Left ventricle myocardium superior (tissue), 1 donor: ENCODE measurements around the gene FCGBP. TPM values are rescaled to one million over a fixed set of nuclear protein-coding genes. Genes with fewer than 3 reads are reported as not detected.
"Not testable (repeated sequence)": the region's sequence is repeated elsewhere in the genome, so short reads cannot be mapped to it uniquely, and the experiment has no call there.

Experiments used
- ATAC-seq: fragments of 200-7000 bp; cut with Tn5 transposase; one replicate; pipeline ENCODE4 v1.9.1; 2020; ENCODE audit warnings: mild to moderate bottlenecking, moderate library complexity
- DNase-seq: peaks from one replicate; pipeline ENCODE4 v3.0.0-alpha.2; 2020
- intact Hi-C: fragments of 100-400 bp; cut with micrococcal nuclease; formaldehyde crosslinking; loops from one replicate; pipeline ENCODE4 v1.11.0; 2022
- total RNA-seq: library from RNA; stranded (reverse); fragmentation: NEBNext Ultra II Directional; extraction: Animal tissue kit (Norgen Biotek cat#: 25700); gene quantifications from one replicate; pipeline ENCODE4 v1.2.1, GENCODE V29; 2021
- donor health status: DM: no; HTN: yes; CAD: no; lungs with severe emphysema.

Gene FCGBP
- total RNA-seq, 1 donor from 2014 or later: 13.0 TPM

DNA sequence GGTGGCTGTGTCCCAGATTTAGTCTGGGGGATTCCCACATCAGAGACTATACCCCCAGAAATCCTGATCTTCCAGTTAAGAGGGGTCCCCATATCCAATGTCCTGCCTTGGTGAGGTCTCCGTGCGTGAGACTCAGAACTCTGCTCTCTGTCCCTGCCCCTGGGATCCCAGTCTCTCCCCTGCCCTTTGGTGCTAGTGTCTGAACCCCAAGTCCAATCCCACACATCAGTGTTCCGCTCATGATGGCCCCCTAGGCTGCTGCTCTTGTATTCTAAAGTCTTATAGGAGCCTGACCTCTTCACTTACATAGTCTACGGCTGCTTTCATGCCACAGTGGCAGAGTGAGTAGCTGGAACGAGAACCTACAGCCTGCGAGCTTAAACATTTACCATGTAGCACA is 35.6 kb downstream of the FCGBP start:
- intact Hi-C loops, DNase-seq: not testable (repeated sequence)

DNA sequence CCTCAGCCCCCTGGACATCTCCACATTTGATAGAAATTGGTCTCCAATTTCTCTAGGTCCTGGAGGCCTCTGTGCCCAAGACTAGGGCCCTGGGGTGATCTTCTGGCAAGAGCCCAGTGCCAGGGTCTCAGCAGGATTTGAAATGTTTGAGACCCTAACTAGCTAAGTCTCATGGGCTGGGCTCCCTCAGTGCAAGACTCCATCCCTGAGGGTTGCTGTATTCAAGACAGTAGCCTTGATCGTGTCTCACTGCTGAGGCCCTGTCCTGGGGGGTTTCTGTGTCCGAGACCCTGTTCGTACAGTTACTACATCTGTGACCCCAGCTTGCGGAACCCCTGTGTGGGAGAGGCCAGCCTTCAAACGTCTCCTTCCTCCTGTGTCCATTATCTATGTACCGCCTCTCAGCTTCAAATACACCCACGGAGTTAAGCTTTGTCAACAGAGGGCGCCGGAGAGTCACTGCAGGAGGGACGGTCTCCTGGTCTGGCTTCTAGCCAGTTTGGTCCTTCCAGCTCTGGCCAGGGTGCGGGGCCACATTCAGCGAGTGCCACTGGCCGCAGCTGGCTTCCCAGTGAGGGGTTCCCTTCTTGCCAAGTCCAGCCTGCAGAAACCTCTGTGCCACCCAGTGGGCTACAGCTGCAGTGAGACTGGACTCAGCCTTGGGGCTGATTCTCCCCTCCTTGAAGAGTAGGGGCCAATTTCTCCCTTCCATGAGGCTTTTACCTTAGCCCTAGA is 36.8 kb downstream of the FCGBP start:
- intact Hi-C loops, DNase-seq: not testable (repeated sequence)
- ATAC-seq: peak; percentile 60

More for the DNA sequence above, 35.6 kb downstream of the FCGBP start:
- not testable (repeated sequence) for ATAC-seq

DNA sequence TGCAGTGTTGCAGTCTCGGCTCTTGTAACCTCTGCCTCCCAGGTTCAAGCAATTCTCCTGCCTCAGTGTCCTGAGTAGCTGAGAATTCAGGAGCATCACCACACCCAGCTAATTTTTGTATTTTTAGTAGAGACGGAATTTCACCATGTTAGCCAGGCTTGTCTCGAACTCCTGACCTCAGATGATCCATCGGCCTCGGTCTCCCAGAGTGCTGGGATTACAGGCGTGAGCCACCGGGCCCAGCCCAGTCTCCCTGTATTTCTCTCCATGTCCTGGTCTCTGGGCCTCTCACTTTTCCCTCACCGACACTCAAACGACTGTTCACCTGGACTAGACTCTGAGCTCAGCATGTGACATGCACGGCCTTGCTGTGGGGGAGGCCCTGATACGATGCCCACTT is 39.3 kb downstream of the FCGBP start:
- ATAC-seq, DNase-seq, intact Hi-C loops: not testable (repeated sequence)

DNA sequence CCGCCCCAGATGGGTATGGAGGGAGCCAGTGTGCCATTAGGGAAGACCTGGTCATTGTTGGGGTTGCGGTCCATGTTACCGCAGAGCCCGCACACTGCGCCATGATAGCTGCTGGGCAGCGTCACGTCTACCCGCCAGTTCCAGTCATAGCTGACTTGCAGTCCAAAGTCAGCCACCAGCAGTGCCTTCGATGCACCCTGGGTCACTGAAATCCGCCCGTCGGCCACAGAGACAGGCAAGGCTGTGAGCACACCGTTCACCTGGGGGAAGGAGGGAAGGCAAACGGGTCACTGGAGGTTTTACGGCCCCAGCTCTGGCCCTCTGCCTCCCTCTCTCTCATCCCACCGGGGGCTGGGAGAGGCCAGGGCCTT is 40.2 kb downstream of the FCGBP start:
- ATAC-seq, DNase-seq, intact Hi-C loops: not testable (repeated sequence)

DNA sequence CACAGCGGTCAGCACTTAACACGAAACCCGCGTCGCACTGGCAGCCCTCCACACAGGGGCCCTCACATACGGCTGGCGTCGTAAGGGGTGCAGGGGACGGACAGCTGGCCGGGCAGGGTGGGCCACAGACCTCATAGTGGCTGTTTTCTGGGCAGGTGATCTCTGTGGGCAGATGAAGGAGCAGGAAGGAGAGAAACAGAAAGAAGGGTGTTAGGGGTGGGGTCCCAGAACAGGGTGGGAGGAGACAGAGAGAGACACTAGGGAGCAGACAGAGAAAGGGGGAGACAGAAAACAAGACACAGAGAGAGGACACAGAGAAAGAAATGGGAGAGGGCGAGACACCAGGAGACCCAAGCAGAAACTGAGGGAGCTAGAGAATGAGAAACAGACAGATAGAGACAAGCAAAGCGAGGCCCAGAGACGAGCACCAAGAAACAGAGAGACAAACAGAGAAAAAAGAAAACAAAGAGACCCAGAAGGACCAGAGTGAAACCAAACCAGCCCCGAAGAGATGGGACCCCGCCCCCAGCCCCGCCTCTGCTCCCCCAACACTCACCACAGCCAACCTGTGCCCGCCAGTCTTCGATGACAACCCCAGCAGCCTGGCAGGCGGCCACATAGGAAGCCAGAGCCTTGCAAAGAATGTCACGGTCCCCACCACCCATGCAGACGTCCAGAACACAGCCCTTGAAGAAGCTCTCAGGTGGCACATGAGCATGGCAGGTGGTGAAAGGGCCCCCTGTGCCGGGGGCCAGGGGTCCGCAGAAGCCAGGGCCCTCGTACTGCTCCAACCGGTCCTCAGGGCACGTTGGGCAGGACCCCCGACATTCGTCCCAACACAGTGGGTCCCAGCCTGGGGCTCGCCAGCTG is 40.8 kb downstream of the FCGBP start:
- not testable (repeated sequence) for DNase-seq

DNA sequence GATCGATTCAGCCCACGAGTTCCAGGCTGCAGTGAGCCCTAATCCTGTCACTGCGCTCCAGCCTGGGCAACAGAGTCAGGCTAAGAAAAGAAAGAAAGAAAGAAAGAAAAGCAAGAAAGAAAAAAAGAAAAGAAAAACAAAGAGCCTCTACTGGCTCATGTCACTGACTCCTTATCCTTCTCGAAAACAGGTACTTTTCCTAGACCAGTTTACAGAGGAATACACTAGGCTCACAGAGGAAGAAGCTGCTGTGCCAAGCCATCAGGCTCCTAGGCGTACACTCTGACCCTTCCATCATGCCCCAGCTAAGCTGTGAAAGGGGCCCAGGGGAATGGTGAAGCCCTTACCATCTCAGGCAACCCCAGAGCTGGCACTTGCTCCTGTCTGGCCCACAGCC is 41.9 kb downstream of the FCGBP start:
- DNase-seq, ATAC-seq, intact Hi-C loops: not testable (repeated sequence)

More for the DNA sequence above, 40.8 kb downstream of the FCGBP start:
- intact Hi-C loops, ATAC-seq: not testable (repeated sequence)

DNA sequence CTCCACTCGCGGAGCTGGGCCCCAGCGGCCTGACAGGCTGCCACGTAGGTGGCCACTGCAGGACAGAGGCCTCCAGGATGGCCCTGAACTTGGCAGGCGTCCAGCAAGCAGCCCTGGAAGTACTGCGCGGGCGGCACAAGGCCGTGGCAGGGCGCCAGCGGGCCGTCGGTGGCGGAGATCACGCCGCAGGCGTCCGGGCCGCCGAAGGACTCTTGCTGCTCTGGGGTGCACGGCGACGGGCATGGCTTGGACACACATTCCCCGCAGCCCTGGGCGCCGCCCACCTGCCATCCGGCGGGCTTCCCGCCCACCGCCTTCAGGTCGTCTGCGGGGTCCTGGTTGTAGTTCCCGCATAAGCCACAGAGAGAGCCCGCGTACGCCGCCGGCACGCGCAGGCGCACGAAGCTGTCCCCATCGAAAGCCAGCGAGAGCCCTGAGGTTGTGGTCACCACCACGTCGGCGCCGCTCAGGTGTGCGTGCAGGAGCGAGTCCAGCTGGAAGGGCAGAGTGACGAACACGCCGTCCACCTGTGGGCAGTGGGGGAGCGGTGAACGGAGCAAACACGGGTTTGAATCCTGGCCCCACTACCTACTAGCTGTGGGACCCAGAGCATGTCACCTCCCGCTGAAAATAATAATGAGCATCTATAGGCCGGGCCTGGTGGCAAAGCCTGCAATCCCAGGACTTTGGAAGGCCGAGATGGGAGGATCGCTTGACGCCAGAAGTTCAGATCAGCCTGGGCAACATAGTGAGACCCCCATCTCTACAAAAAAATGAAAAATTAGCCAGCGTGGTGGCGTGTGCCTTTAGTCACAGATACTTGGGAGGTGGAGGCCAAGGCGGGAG is 42.6 kb downstream of the FCGBP start:
- peak; percentile 47 for ATAC-seq
- intact Hi-C loops, DNase-seq: not testable (repeated sequence)

DNA sequence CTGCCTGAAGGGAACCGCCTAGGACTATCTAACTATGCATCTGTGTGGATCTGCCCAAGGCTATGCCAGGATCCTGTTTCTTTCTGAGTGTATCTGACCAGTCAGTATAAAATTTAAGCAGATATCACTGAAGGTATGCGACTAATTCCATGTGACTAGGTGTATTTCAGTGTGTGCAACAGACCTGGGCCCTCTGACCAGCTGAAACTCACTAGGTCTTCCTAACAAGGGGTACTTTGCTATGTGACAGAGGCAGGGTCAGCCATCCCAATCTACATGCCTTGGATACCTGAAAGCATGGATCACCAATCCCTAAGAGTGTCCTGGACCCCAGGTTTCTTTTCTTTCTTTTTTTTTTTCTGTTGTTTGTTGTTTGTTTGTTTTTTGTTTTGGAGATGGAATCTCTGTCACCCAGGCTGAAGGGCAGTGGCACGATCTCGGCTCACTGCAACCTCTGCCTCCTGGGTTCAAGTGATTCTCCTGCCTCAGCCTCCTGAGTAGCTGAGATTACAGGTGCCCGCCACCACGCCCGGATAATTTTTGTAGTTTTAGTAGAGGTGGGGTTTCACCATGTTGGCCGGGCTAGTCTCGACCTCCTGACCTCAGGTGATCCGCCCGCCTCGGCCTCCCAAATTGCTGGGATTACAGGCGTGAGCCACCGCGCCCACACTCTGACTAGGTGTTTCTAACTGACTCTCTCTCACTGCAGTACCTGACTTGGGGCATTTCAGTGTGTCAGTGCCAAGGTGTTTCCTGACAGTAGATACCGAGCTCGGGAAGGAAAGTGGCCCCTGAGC is 43.5 kb downstream of the FCGBP start:
- DNase-seq: no peak
- ATAC-seq: no peak
- intact Hi-C loops: no loop called here

DNA sequence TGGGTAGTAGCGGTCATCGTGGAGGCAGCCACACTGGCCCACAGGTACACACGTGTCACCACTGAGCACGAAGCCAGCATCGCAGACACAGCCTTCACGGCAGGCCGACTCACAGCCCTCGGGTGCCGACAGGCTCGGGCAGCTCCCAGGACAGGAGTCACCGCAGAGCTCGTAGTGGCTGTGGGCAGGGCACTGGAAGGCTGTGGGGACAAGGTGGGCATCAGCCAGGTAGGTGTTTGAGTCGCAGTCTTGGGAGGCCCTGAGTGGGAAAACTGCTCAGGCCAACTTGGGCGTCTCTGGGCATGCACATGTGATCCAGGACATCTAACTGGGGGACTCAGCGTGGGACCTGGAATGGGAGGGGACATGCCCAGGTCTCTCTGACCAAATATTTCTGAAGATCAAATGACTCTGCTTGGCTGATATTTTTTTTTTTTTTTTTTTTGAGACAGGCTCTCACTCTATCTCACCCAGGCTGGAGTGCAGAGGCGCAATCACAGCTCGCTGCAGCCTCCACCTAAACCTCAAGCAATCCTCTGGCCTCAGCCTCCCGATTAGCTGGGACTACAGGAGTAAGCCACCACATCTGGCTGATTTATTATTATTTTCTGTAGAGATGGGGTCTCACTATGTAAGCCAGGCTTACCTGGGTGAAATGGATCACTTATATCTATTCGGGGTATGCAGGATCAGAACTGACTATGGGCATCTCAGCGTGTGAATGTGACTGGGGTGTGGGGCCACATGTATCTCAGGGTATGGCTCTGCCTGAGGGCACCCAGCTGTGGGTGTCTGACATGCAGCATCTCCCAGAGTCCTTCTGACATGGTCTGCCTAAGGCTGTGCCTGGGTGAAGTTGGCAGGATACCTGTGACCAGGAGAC is 44.3 kb downstream of the FCGBP start:
- DNase-seq, intact Hi-C loops, ATAC-seq: not testable (repeated sequence)

DNA sequence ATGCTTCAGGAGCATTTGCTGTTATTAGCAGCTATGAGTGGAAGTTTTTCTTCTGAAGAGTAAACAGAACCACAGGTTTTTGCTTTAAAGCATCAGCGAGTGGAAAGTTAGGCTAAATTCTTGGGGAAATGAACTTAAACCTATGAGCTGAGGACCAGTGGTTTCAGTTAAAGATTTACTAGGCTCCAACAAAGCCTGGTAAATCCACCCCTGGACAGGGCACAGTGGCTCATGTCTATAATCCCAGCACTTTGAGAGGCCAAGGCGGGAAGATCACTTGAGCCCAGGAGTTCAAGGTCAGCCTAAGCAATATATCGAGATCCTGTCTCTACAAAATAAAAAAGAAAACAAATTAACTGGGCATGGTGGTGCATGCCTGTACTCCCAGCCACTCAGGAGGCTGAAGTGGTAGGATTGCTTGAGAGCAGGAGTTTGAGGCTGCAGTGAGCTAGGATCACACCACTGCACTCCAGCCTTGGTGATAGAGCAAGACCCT is 46.9 kb downstream of the FCGBP start:
- ATAC-seq, intact Hi-C loops, DNase-seq: not testable (repeated sequence)

DNA sequence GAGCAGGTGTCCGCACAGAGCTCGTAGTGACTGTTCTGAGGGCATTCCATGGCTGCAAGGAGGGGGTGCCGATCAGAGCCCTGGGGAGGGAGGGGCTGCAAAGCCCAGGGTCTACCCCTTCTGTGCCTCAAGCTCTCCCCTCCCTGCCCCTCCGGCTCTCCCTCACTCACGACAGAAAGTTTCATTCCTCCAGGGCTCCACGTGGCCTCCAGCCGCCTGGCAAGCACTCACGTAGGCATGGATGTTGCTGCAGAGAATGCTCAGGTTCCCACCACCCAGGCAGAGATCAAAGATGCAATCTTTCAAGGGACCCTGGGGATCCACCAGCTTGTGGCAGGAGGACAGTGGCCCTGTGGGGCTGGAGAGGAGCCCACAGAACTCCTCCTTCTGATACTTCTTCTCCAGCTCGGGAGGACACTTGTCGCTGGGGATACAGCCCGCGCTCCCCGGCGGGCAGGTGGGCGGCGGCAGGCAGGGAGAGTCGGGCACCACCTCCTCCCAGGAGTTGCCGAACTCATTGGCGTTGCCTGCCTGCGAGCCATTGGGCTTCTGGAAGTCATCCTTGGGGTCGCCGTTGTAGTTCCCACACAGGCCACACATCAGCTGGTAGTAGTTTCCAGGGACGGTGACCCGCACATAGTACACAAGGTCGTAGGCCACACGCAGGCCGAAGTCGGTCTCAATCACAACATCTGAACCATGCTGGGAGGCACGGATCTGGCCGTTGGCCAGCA is 48.4 kb downstream of the FCGBP start:
- DNase-seq, intact Hi-C loops, ATAC-seq: not testable (repeated sequence)

DNA sequence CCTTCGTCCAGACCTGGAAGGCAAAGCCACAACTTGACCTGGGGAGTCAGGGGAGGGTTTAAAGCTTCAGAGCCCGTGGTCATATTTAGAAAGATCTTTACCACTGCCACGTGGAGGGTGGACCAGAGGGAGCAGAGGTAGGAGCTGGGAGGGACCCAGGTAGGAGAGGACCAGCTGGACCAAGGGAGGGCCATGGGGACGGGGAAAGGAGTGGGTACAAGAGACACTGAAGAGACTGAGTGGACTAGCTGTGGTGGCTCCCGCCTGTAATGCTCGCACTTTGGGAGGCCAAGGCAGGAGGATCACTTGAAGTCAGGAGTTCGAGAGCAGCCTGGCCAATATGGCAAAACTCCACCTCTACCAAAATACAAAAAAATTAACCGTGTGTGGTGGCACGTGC is 49.7 kb downstream of the FCGBP start:
- ATAC-seq, DNase-seq, intact Hi-C loops: not testable (repeated sequence)

Other genes with a start within 250 kb of the FCGBP start
- not detected for gene LGALS14, start 230.2 kb downstream of the FCGBP start, total RNA-seq
- gene CLC, start 196.6 kb downstream of the FCGBP start, total RNA-seq: not detected
- not detected for gene LEUTX, start 155.8 kb downstream of the FCGBP start, total RNA-seq
- gene DYRK1B, start 100.5 kb downstream of the FCGBP start, total RNA-seq: 27.3 TPM
- gene FBL, start 88.3 kb downstream of the FCGBP start, total RNA-seq: 57.3 TPM
- gene PSMC4, start 36.5 kb upstream of the FCGBP start, total RNA-seq: 69.3 TPM
- 6.9 TPM for gene ZNF546, start 62.4 kb upstream of the FCGBP start, total RNA-seq
- gene ZNF780B, start 121.6 kb upstream of the FCGBP start, total RNA-seq: 29.4 TPM
- gene ZNF780A, start 156.3 kb upstream of the FCGBP start, total RNA-seq: 9.6 TPM